Liver (tissue), 9 donors: Measurements from ENCODE around the gene EEIG1. TPM values are rescaled to one million over a fixed set of nuclear protein-coding genes. Genes with fewer than 3 reads are reported as not detected.

ENCODE experiments used
- DNase-seq: peaks from one replicate; pipeline ENCODE4 v3.0.0-alpha.2; 2017; ENCODE audit warnings: low spot score
- H3K27ac ChIP-seq, 2 donors: one replicate each; pipeline ENCODE4 v1.7.0; 2013; ENCODE audit warnings: inconsistent platforms in 2 of 2, low read length in 2 of 2, control low read depth in 1 of 2, low read depth in 1 of 2, mild to moderate bottlenecking in 1 of 2
- H3K27me3 ChIP-seq, 4 donors: one replicate each; pipeline versions ENCODE4 v1.6.1 to v1.7.0; 2013; ENCODE audit warnings: low read length in 3 of 4, inconsistent platforms in 1 of 4, mild to moderate bottlenecking in 1 of 4, moderate library complexity in 1 of 4; ENCODE audit not compliant: control insufficient read depth in 4 of 4, insufficient read depth in 4 of 4
- H3K36me3 ChIP-seq, 4 donors: one replicate each; pipeline versions ENCODE4 v1.6.1 to v1.7.0; 2013; ENCODE audit warnings: low read length in 3 of 4, mild to moderate bottlenecking in 3 of 4, low read depth in 1 of 4, moderate library complexity in 1 of 4; ENCODE audit not compliant: control insufficient read depth in 4 of 4, insufficient read depth in 3 of 4
- H3K4me1 ChIP-seq, 4 donors: one replicate each; pipeline versions ENCODE4 v1.6.1 to v1.7.0; 2013; ENCODE audit warnings: low read length in 3 of 4, mild to moderate bottlenecking in 3 of 4, moderate library complexity in 1 of 4; ENCODE audit not compliant: control insufficient read depth in 4 of 4, insufficient read depth in 4 of 4
- H3K4me3 ChIP-seq, 3 donors: one replicate each; pipeline versions ENCODE4 v1.6.1 to v1.7.0; 2013; ENCODE audit warnings: low read length in 3 of 3, control low read depth in 1 of 3, low read depth in 1 of 3, mild to moderate bottlenecking in 1 of 3
- H3K9ac ChIP-seq, 2 donors: one replicate each; pipeline ENCODE4 v1.7.0; 2013; ENCODE audit warnings: low read length in 2 of 2, mild to moderate bottlenecking in 2 of 2, moderate library complexity in 2 of 2, control low read depth in 1 of 2, low read depth in 1 of 2
- H3K9me3 ChIP-seq, 4 donors: one replicate each; pipeline versions ENCODE4 v1.6.1 to v1.7.0; 2013; ENCODE audit warnings: low read length in 3 of 4; ENCODE audit not compliant: control insufficient read depth in 4 of 4
- ATF3 ChIP-seq: IDR thresholded peaks from 2 replicates; pipeline ENCODE4 v1.6.1; 2016; ENCODE audit warnings: antibody characterized with exemption
- EGR1 ChIP-seq, 2 donors: IDR thresholded peaks; 2 replicates each; pipeline ENCODE4 v1.6.1; 2016 to 2018; ENCODE audit warnings: antibody characterized with exemption in 2 of 2, low read depth in 2 of 2
- FOXA1 ChIP-seq: IDR thresholded peaks from 2 replicates; pipeline ENCODE4 v1.6.1; 2016; ENCODE audit warnings: antibody characterized with exemption
- FOXA2 ChIP-seq: IDR thresholded peaks from 2 replicates; pipeline ENCODE4 v1.6.1; 2016; ENCODE audit warnings: antibody characterized with exemption
- GABPA ChIP-seq, 2 donors: IDR thresholded peaks in 1 of 2; conservative IDR thresholded peaks in 1 of 2; 2 replicates each; pipeline ENCODE4 v1.6.1; 2016; ENCODE audit warnings: antibody characterized with exemption in 2 of 2, mild to moderate bottlenecking in 1 of 2, moderate library complexity in 1 of 2
- HNF4A ChIP-seq, 2 donors: conservative IDR thresholded peaks; 2 replicates each; pipeline ENCODE4 v1.6.1; 2016; ENCODE audit warnings: antibody characterized with exemption in 2 of 2, mild to moderate bottlenecking in 2 of 2
- HNF4G ChIP-seq: IDR thresholded peaks from 2 replicates; pipeline ENCODE4 v1.6.1; 2016; ENCODE audit warnings: antibody characterized with exemption
- JUND ChIP-seq, 2 donors: IDR thresholded peaks; 2 replicates each; pipeline ENCODE4 v1.6.1; 2016; ENCODE audit warnings: antibody characterized with exemption in 2 of 2
- NR2F2 ChIP-seq: IDR thresholded peaks from 2 replicates; pipeline ENCODE4 v1.6.1; 2016; ENCODE audit warnings: antibody characterized with exemption
- RAD21 ChIP-seq, 2 donors: IDR thresholded peaks; 2 replicates each; pipeline ENCODE4 v1.6.1; 2016; ENCODE audit warnings: antibody characterized with exemption in 2 of 2, mild to moderate bottlenecking in 2 of 2
- RXRA ChIP-seq, 2 donors: IDR thresholded peaks; 2 replicates each; pipeline ENCODE4 v1.6.1; 2017 to 2018; ENCODE audit warnings: antibody characterized with exemption in 2 of 2, mild to moderate bottlenecking in 1 of 2
- SP1 ChIP-seq: IDR thresholded peaks from 2 replicates; pipeline ENCODE4 v1.6.1; 2018; ENCODE audit warnings: antibody characterized with exemption, mild to moderate bottlenecking
- TAF1 ChIP-seq: conservative IDR thresholded peaks from 2 replicates; pipeline ENCODE4 v1.6.1; 2016; ENCODE audit warnings: antibody characterized with exemption, mild to moderate bottlenecking
- YY1 ChIP-seq: IDR thresholded peaks from 2 replicates; pipeline ENCODE4 v1.6.1; 2016; ENCODE audit warnings: antibody characterized with exemption, mild to moderate bottlenecking
- ZBTB33 ChIP-seq: IDR thresholded peaks from 2 replicates; pipeline ENCODE4 v1.6.1; 2016; ENCODE audit warnings: antibody characterized with exemption
- WGBS: extraction: QIAGEN DNeasy Blood & Tissue Kit; methylation state at CpG from one replicate; pipeline ENCODE4 v1.1.7; 2013; 5-methylcytosine and 5-hydroxymethylcytosine counted together
- polyA plus RNA-seq, 2 donors: library from polyadenylated mRNA; stranded (reverse) in 1 of 2; unstranded in 1 of 2; fragments of 200-250 nt in 1 of 2; fragments of >200 nt in 1 of 2; fragmentation: Nextera tagmentation in 1 of 2; extraction: Ambion mirVana in 1 of 2; gene quantifications; one replicate each; pipeline versions ENCODE4 v1.2.1 to v1.2.3, GENCODE V29; 2013 to 2015
- total RNA-seq, 2 donors: library from RNA; depleted of rRNA; stranded (reverse); fragments of >200 nt; gene quantifications; one replicate each; pipeline ENCODE4 v1.2.3, GENCODE V29; 2014
- TF ChIP-seq, protein P1 (sequence below): IDR thresholded peaks from 2 replicates; pipeline ENCODE4 v1.6.1; 2016; ENCODE audit warnings: antibody characterized with exemption
- TF ChIP-seq, protein P2 (sequence below): IDR thresholded peaks from 2 replicates; pipeline ENCODE4 v1.6.1; 2016; ENCODE audit warnings: antibody characterized with exemption, mild to moderate bottlenecking
- TF ChIP-seq, protein P3 (sequence below): fragments of 150-350 bp; IDR thresholded peaks from 2 replicates; pipeline ENCODE4 v1.5.1; 2017; ENCODE audit warnings: improper control_type of control experiment, low read depth, low read length; ENCODE audit not compliant: missing input control
- donor health status: healthy.
- donor health status: healthy.
- donor health status: healthy.
- donor health status: healthy.
- donor health status: healthy.

The EEIG1 gene
- total and polyA plus RNA-seq, 4 donors = 4.9 to 14.3 (median 8.9) TPM

DNA sequence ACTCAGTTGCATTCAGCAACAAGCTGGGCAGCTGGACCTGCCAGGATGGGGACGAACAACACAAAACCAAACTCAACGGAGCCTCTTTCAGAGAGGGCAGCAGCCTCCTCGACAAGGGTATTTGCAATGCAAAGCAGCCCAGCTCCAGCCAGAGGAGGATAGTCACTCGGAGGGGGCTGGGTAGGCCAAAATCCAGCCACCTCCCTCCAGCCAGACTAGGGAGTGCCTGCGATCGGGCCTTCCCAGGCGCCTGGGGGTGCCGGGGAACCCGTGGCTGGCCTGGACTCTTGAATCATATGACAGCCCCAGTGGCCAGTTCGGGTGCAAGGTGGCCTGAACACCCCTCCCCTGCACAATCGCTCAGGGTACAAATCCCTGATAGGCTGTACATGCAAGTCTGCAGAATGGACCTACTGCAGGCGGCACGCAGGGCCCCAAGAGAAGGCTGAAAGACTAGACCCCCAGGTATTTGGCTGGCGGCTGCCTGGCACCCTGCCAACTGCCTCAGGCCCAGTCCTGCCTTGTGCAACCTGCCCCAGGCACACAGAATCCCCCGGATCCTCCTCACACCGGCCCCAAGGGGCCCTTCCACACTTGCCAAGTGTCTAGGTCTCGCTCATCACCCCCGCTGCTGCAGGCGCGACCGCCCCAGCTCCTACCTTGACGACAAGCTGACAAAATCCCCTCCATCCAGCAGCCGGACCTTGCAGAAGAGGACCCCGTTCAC is 1.3 kb downstream of the EEIG1 start:
- peaks cover 20 to 56% (median 44%) of the 10 kb centered on the region in 4 donors for H3K4me1 ChIP-seq
- peak overlapping the region; percentile 79 to 95 for H3K27ac ChIP-seq
- peak overlapping the region; percentile 77 to 96 for H3K9ac ChIP-seq
- H3K4me3 ChIP-seq = peak overlapping the region; percentile 65 to 91 (median 85)
- no peak for TF ChIP-seq FOXA2
- TF ChIP-seq NR2F2 = peak; percentile 25
- peak; percentile 3 for TF ChIP-seq HNF4G
- TF ChIP-seq RAD21 (IDR thresholded peaks at IDR 0.05) = no peak
- no peak for TF ChIP-seq GABPA (IDR thresholded peaks at IDR 0.05 in 1 of 2, conservative IDR thresholded peaks at IDR 0.05 in 1 of 2)
- TF ChIP-seq YY1 = no peak
- no peak for TF ChIP-seq FOXA1
- no peak for TF ChIP-seq JUND (IDR thresholded peaks at IDR 0.05)
- TF ChIP-seq HNF4A (conservative IDR thresholded peaks at IDR 0.05) = peak in 1 of 2 donors; percentile 20
- TF ChIP-seq TAF1 = peak; percentile 40
- TF ChIP-seq RXRA (IDR thresholded peaks at IDR 0.05) = peak; percentile 13 to 50
- TF ChIP-seq EGR1 (IDR thresholded peaks at IDR 0.05; ENCODE audit: low read depth in 2 of 2) = no peak
- TF ChIP-seq SP1 = peak; percentile 25
- TF ChIP-seq, protein P1, sequence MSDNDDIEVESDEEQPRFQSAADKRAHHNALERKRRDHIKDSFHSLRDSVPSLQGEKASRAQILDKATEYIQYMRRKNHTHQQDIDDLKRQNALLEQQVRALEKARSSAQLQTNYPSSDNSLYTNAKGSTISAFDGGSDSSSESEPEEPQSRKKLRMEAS = peak; percentile 0
- TF ChIP-seq, protein P2, sequence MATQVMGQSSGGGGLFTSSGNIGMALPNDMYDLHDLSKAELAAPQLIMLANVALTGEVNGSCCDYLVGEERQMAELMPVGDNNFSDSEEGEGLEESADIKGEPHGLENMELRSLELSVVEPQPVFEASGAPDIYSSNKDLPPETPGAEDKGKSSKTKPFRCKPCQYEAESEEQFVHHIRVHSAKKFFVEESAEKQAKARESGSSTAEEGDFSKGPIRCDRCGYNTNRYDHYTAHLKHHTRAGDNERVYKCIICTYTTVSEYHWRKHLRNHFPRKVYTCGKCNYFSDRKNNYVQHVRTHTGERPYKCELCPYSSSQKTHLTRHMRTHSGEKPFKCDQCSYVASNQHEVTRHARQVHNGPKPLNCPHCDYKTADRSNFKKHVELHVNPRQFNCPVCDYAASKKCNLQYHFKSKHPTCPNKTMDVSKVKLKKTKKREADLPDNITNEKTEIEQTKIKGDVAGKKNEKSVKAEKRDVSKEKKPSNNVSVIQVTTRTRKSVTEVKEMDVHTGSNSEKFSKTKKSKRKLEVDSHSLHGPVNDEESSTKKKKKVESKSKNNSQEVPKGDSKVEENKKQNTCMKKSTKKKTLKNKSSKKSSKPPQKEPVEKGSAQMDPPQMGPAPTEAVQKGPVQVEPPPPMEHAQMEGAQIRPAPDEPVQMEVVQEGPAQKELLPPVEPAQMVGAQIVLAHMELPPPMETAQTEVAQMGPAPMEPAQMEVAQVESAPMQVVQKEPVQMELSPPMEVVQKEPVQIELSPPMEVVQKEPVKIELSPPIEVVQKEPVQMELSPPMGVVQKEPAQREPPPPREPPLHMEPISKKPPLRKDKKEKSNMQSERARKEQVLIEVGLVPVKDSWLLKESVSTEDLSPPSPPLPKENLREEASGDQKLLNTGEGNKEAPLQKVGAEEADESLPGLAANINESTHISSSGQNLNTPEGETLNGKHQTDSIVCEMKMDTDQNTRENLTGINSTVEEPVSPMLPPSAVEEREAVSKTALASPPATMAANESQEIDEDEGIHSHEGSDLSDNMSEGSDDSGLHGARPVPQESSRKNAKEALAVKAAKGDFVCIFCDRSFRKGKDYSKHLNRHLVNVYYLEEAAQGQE = peak; percentile 8
- no peak for TF ChIP-seq ZBTB33
- TF ChIP-seq, protein P3, sequence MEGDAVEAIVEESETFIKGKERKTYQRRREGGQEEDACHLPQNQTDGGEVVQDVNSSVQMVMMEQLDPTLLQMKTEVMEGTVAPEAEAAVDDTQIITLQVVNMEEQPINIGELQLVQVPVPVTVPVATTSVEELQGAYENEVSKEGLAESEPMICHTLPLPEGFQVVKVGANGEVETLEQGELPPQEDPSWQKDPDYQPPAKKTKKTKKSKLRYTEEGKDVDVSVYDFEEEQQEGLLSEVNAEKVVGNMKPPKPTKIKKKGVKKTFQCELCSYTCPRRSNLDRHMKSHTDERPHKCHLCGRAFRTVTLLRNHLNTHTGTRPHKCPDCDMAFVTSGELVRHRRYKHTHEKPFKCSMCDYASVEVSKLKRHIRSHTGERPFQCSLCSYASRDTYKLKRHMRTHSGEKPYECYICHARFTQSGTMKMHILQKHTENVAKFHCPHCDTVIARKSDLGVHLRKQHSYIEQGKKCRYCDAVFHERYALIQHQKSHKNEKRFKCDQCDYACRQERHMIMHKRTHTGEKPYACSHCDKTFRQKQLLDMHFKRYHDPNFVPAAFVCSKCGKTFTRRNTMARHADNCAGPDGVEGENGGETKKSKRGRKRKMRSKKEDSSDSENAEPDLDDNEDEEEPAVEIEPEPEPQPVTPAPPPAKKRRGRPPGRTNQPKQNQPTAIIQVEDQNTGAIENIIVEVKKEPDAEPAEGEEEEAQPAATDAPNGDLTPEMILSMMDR = no peak
- no peak for TF ChIP-seq ATF3
- H3K27me3 ChIP-seq = no peaks in the 10 kb centered on the region
- peaks cover 0 to 2% (median 0%) of the 10 kb centered on the region in 4 donors for H3K36me3 ChIP-seq
- WGBS = 2% methylated on average over 24 of the region's 24 CpGs
- peak; percentile 69 for DNase-seq
- no peaks in the 10 kb centered on the region for H3K9me3 ChIP-seq
